Trophoblast cell (in vitro differentiated cells and primary cell): ENCODE measurements around the gene IFRD2.

Source experiments
- DNase-seq, 2 donors: peaks; one replicate each; pipeline ENCODE4 v3.0.0-alpha.2; 2016
- H2AFZ ChIP-seq: 2 replicates; pipeline ENCODE4 v1.6.1; 2013; ENCODE audit warnings: low read length, moderate library complexity, mild to moderate bottlenecking; ENCODE audit not compliant: insufficient read depth, poor library complexity
- H2AK5ac ChIP-seq: 2 replicates; pipeline ENCODE4 v1.6.1; 2013; ENCODE audit warnings: mild to moderate bottlenecking, low read length
- H2BK120ac ChIP-seq: 2 replicates; pipeline ENCODE4 v1.6.1; 2013; ENCODE audit warnings: low read length, mild to moderate bottlenecking, moderate library complexity; ENCODE audit not compliant: insufficient read depth, poor library complexity
- H2BK12ac ChIP-seq: 2 replicates; pipeline ENCODE4 v1.6.1; 2013; ENCODE audit warnings: mild to moderate bottlenecking, low read length, moderate library complexity
- H2BK5ac ChIP-seq: 2 replicates; pipeline ENCODE4 v1.6.1; 2013; ENCODE audit warnings: low read length, low read depth, moderate library complexity, mild to moderate bottlenecking; ENCODE audit not compliant: poor library complexity
- H3K14ac ChIP-seq: 2 replicates; pipeline ENCODE4 v1.6.1; 2013; ENCODE audit warnings: mild to moderate bottlenecking, low read length
- H3K18ac ChIP-seq: 2 replicates; pipeline ENCODE4 v1.6.1; 2013; ENCODE audit warnings: mild to moderate bottlenecking, low read length
- H3K23ac ChIP-seq: 2 replicates; pipeline ENCODE4 v1.6.1; 2013; ENCODE audit warnings: low read length
- H3K27ac ChIP-seq: 2 replicates; pipeline ENCODE4 v1.5.1; 2013; ENCODE audit warnings: low read depth, mild to moderate bottlenecking, inconsistent platforms, low read length, moderate library complexity
- H3K27me3 ChIP-seq: 2 replicates; pipeline ENCODE4 v1.6.1; 2013; ENCODE audit warnings: inconsistent platforms, mild to moderate bottlenecking, low read length, moderate library complexity; ENCODE audit not compliant: insufficient read depth
- H3K36me3 ChIP-seq, 2 experiments: 1 replicate in 1 of 2; 2 replicates in 1 of 2; pipeline ENCODE4 v1.6.1; 2013; ENCODE audit warnings: low read length in 2 of 2, mild to moderate bottlenecking in 2 of 2, moderate library complexity in 1 of 2; ENCODE audit not compliant: insufficient read depth in 2 of 2, control insufficient read depth in 1 of 2
- H3K4ac ChIP-seq: 2 replicates; pipeline ENCODE4 v1.6.1; 2013; ENCODE audit warnings: low read depth, mild to moderate bottlenecking, low read length, moderate library complexity
- H3K4me1 ChIP-seq, 2 experiments: 1 replicate in 1 of 2; 2 replicates in 1 of 2; pipeline ENCODE4 v1.6.1; 2013; ENCODE audit warnings: low read length in 2 of 2, mild to moderate bottlenecking in 2 of 2, moderate library complexity in 1 of 2; ENCODE audit not compliant: insufficient read depth in 2 of 2, control insufficient read depth in 1 of 2
- H3K4me2 ChIP-seq: 2 replicates; pipeline ENCODE4 v1.6.1; 2013; ENCODE audit warnings: inconsistent platforms, mild to moderate bottlenecking, low read length, moderate library complexity
- H3K4me3 ChIP-seq: 2 replicates; pipeline ENCODE4 v1.5.1; 2013; ENCODE audit warnings: mild to moderate bottlenecking, low read depth, low read length, inconsistent platforms
- H3K79me1 ChIP-seq: one replicate; pipeline ENCODE4 v1.6.1; 2013; ENCODE audit warnings: low read length
- H3K79me2 ChIP-seq: 2 replicates; pipeline ENCODE4 v1.6.1; 2013; ENCODE audit warnings: low read length, mild to moderate bottlenecking; ENCODE audit not compliant: control insufficient read depth, insufficient read depth, poor library complexity
- H3K9ac ChIP-seq: 2 replicates; pipeline ENCODE4 v1.6.1; 2013; ENCODE audit warnings: mild to moderate bottlenecking, low read length
- H3K9me3 ChIP-seq: 2 replicates; pipeline ENCODE4 v1.6.1; 2013; ENCODE audit warnings: low read depth, mild to moderate bottlenecking, control low read depth, inconsistent platforms, low read length; ENCODE audit not compliant: insufficient read depth
- H4K12ac ChIP-seq: 2 replicates; pipeline ENCODE4 v1.6.1; 2013; ENCODE audit warnings: low read depth, mild to moderate bottlenecking, low read length, moderate library complexity
- H4K8ac ChIP-seq: 2 replicates; pipeline ENCODE4 v1.6.1; 2013; ENCODE audit warnings: low read depth, mild to moderate bottlenecking, low read length, moderate library complexity
- H4K91ac ChIP-seq: one replicate; pipeline ENCODE4 v1.6.1; 2013; ENCODE audit warnings: low read depth, mild to moderate bottlenecking, low read length, moderate library complexity
- WGBS: extraction: QIAGEN DNeasy Blood & Tissue Kit; methylation state at CpG from one replicate; pipeline ENCODE4 v1.1.7; 2013; ENCODE audit warnings: missing lambda C conversion rate; ENCODE audit not compliant: insufficient read length, insufficient coverage; ENCODE audit errors: extremely low coverage; 5-methylcytosine and 5-hydroxymethylcytosine counted together

IFRD2 gene

DNA sequence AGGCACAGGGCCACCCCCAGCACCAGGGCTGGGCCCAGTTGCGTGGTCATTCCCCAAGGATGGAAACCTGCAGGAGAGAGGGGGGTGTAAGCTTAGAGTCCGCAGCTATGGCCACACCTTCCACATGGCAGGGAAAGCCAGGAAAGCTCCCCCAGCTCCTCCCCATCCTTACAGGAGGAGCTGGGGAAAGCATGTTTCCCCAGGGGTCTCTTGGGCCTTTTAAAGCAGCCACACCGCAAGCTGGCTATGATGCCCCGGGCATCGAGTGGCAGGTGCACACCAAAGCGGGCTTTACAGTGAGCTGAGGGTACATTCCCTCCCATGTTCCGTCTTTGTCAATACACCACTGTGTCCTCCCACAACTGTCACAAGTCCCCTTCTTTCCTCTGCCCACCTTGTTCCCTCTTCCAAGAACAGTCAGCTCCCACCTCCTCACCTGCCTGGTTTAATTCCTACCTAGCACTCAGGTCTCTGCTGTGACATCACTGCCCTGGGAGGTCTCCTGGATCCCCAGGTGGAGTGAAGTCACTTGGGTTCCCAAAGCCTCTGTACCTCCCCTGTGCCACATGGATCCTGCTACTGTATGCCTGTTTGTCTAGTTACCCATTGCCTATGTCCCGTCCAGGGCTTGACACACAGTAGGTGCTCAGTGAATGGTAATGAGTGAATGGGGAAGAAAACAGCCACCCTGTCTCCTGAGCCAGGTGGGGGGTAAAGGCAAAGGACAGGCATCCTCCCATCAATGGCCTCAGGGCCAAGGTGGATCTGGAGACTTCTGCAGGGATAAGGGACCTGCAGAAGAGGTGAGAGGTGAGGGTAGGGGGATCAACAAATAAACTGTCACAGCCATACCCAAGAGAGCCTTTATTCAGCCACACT, 3.6 kb upstream of the IFRD2 start:
- no peak overlapping the region for H2BK5ac ChIP-seq
- H3K4me2 ChIP-seq = no peak overlapping the region
- no peak overlapping the region for H4K91ac ChIP-seq
- H3K18ac ChIP-seq = no peak overlapping the region
- H4K8ac ChIP-seq = no peak overlapping the region
- H3K79me1 ChIP-seq = peaks cover 27% of the 10 kb centered on the region
- no peak overlapping the region for H4K12ac ChIP-seq
- H2BK120ac ChIP-seq = no peak overlapping the region
- peaks cover 7% of the 10 kb centered on the region for H3K79me2 ChIP-seq
- H3K27me3 ChIP-seq = no peaks in the 10 kb centered on the region
- no peaks in the 10 kb centered on the region for H3K9me3 ChIP-seq
- H3K14ac ChIP-seq = no peak overlapping the region
- no CpG with 5 or more reads among the region's 8 CpGs for WGBS
- H3K27ac ChIP-seq = no peak overlapping the region
- DNase-seq = no peak
- peaks cover 4 to 5% of the 10 kb centered on the region in 2 experiments for H3K36me3 ChIP-seq
- H3K4ac ChIP-seq = no peak overlapping the region
- H3K23ac ChIP-seq = no peak overlapping the region
- H3K4me3 ChIP-seq = no peak overlapping the region
- no peak overlapping the region for H3K9ac ChIP-seq
- H2AK5ac ChIP-seq = no peak overlapping the region
- H3K4me1 ChIP-seq = peaks cover 18 to 26% of the 10 kb centered on the region in 2 experiments
- no peak overlapping the region for H2AFZ ChIP-seq
- H2BK12ac ChIP-seq = no peak overlapping the region

DNA sequence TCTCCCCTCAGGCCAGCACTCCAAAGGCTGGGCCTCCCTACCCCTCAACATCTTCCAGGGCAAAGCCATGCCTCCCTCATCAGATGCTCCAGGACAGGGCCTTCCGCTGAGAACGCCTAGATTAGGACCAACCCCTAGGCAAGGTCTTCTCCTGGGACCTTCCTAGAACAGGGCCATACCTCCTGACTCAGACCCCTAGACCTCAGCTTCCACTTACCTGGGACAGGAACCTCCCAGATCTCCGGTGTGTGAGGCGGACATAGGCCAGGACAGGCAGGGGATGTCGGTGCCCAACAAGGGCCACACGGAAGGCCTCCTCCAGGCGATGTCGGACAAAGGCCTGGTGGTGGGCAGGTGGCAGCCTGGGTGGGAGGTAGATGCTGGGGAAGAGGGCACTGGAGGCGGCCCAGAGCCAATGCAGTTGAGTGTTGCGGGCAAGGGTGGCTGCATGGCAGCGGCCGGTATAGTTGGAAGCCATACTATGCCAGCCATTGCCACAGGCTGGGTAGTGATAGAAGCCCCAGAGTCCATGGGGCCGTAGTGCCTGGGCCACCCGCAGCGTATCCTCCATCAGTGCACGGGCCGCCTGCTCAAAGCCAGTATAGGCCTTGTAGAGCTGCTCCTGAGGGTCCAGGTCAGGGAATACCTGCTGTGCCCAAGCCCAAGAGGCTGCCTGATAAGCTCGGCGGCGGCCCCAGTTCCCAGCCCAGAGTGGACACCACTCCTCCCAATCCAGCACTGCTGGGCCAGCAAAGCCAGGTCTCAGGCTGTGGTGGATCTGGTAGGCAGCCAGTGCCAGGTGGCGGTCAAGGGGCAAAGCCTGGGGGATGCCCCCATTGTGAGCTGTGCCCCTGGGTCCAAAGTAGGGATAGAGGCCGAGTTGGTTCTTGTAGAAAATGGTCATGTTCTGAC, 2.5 kb upstream of the IFRD2 start:
- Histone ChIP-seq H2BK120ac (no peak overlapping the region), H3K23ac (no peak overlapping the region), H3K4ac (no peak overlapping the region), H3K18ac (no peak overlapping the region), H3K27me3 (no peaks in the 10 kb centered on the region), H4K8ac (no peak overlapping the region), H2BK5ac (no peak overlapping the region), H2AK5ac (no peak overlapping the region), H3K4me3 (no peak overlapping the region), H2BK12ac (no peak overlapping the region), H3K4me2 (no peak overlapping the region), H3K4me1 (peaks cover 9 to 16% of the 10 kb centered on the region in 2 experiments), H4K91ac (no peak overlapping the region), H3K36me3 (peaks cover 12% of the 10 kb centered on the region in 2 experiments), H3K14ac (no peak overlapping the region), H3K9me3 (no peaks in the 10 kb centered on the region), H3K79me2 (peaks cover 7% of the 10 kb centered on the region), H3K79me1 (peaks cover 18% of the 10 kb centered on the region), H2AFZ (no peak overlapping the region), H4K12ac (no peak overlapping the region), H3K9ac (no peak overlapping the region), H3K27ac (no peak overlapping the region)
- no peak for DNase-seq
- WGBS = no CpG with 5 or more reads among the region's 22 CpGs

DNA sequence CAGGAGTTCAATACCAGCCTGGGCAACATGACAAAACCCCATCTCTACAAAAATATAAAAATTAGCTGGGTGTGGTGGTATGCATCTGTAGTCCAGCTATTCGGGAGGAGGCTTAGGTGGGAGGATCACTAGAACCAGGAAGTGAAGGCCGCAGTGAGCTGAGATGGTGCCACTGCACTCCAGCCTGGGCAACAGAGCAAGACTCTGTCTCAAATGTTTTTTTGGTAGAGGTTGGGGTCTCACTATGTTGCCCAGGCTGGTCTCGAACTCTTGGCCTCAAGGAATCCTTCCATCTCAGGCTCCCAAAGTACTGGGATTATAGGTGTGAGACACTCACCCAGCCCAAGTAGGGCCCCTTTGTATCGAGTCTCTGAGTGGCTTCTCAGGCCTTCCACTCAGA, 1.9 kb upstream of the IFRD2 start:
- Histone ChIP-seq H3K9ac (no peak overlapping the region), H3K14ac (no peak overlapping the region), H3K27ac (no peak overlapping the region), H2BK12ac (no peak overlapping the region), H3K79me1 (peaks cover 17% of the 10 kb centered on the region), H2BK120ac (no peak overlapping the region), H3K27me3 (no peaks in the 10 kb centered on the region), H2AK5ac (no peak overlapping the region), H2AFZ (no peak overlapping the region), H3K9me3 (no peaks in the 10 kb centered on the region), H4K91ac (no peak overlapping the region), H3K23ac (no peak overlapping the region), H3K18ac (no peak overlapping the region), H4K12ac (no peak overlapping the region), H2BK5ac (no peak overlapping the region), H4K8ac (no peak overlapping the region), H3K4me3 (no peak overlapping the region), H3K4me2 (no peak overlapping the region), H3K36me3 (peaks cover 19% of the 10 kb centered on the region in 2 experiments), H3K4me1 (peaks cover 9 to 15% of the 10 kb centered on the region in 2 experiments), H3K4ac (no peak overlapping the region), H3K79me2 (peaks cover 7% of the 10 kb centered on the region)
- DNase-seq = no peak
- no CpG with 5 or more reads among the region's 4 CpGs for WGBS

GRCh38 chr3:50293079-50293801, 1.0 kb upstream of the IFRD2 start:
- Histone ChIP-seq H3K18ac (no peak overlapping the region), H3K9ac (no peak overlapping the region), H3K4me3 (no peak overlapping the region), H2BK120ac (no peak overlapping the region), H3K14ac (no peak overlapping the region), H3K79me1 (peaks cover 10% of the 10 kb centered on the region), H3K27ac (no peak overlapping the region), H3K9me3 (peaks cover 1% of the 10 kb centered on the region), H3K4ac (no peak overlapping the region), H3K4me1 (peaks cover 6 to 11% of the 10 kb centered on the region in 2 experiments), H3K23ac (no peak overlapping the region), H4K8ac (peak overlapping the region; percentile 93), H3K4me2 (no peak overlapping the region), H3K36me3 (peaks cover 27 to 28% of the 10 kb centered on the region in 2 experiments), H4K91ac (peak overlapping the region; percentile 53), H2AFZ (no peak overlapping the region), H4K12ac (peak overlapping the region; percentile 82), H3K79me2 (peaks cover 4% of the 10 kb centered on the region), H2BK12ac (no peak overlapping the region), H3K27me3 (no peaks in the 10 kb centered on the region), H2AK5ac (no peak overlapping the region), H2BK5ac (no peak overlapping the region)
- WGBS = no CpG with 5 or more reads among the region's 12 CpGs
- no peak for DNase-seq
